ENCODE measurements around the gene USP49.

USP49 gene

GRCh38 chr6:41747256-41748101, 147.7 kb downstream of the USP49 start, which contains the start of gene PGC:
TSS of gene PGC (minus strand) at chr6:41747397. CDS start at chr6:41747334, 63 bp downstream.
- no peak for DNase-seq (ENCODE audit: low read depth)
- TF ChIP-seq, protein P1, sequence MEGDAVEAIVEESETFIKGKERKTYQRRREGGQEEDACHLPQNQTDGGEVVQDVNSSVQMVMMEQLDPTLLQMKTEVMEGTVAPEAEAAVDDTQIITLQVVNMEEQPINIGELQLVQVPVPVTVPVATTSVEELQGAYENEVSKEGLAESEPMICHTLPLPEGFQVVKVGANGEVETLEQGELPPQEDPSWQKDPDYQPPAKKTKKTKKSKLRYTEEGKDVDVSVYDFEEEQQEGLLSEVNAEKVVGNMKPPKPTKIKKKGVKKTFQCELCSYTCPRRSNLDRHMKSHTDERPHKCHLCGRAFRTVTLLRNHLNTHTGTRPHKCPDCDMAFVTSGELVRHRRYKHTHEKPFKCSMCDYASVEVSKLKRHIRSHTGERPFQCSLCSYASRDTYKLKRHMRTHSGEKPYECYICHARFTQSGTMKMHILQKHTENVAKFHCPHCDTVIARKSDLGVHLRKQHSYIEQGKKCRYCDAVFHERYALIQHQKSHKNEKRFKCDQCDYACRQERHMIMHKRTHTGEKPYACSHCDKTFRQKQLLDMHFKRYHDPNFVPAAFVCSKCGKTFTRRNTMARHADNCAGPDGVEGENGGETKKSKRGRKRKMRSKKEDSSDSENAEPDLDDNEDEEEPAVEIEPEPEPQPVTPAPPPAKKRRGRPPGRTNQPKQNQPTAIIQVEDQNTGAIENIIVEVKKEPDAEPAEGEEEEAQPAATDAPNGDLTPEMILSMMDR (conservative IDR thresholded peaks at IDR 0.05; ENCODE audit: low read depth, low read length), result no peak
- no peak within 1 kb of the TSS for H3K4me3 ChIP-seq (ENCODE audit: low read depth, low read length)

GRCh38 chr6:41746107-41746506, 149.1 kb downstream of the USP49 start:
- no peak for DNase-seq (ENCODE audit: low read depth)
- no peak overlapping the region for H3K4me3 ChIP-seq (ENCODE audit: low read depth, low read length)
- TF ChIP-seq, protein P1 (conservative IDR thresholded peaks at IDR 0.05; ENCODE audit: low read depth, low read length), result no peak

GRCh38 chr6:41744236-41744787, 150.9 kb downstream of the USP49 start:
- no peak for DNase-seq (ENCODE audit: low read depth)
- TF ChIP-seq, protein P1 (conservative IDR thresholded peaks at IDR 0.05; ENCODE audit: low read depth, low read length), result no peak

DNA sequence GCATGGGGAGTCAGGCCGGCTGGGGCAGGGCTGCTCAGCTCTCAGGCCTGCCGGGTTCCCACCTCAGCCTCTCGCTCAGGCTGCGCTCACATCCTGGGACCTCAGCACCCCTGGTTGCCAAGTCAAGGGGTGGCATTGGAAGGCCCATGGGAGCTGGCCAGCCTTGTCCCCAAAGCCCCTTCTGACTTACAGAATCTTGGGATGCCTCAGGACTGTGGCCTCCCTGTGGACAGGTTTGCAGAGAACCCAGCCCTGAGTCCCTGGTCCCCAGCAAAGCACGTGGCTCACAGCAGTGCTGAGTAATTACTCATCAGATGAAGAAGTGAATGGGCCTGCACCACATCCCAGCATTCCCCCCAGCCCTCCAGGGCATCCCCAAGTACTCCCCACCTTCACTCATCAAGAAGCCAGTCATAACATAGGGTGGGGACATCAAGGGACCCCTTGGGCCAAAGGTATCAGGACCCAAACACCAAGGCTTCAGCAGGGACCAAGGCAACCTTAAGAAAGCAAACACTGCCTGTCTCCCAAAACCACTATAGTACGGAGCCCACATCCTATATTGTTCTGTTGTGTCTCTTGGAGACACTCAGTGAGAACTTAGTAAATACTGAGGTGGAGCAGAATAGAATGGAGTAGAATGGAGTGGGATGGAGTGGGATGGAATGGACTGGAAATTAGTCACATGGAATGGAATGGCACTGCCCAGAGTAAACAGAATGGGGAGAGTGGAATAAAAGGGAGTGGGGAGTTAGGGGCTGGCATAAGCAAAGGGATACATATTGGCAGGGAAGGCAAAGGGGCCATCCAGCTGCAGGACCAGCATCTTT, 151.6 kb downstream of the USP49 start:
- TF ChIP-seq, protein P1 (conservative IDR thresholded peaks at IDR 0.05; ENCODE audit: low read depth, low read length), result no peak
- no peak overlapping the region for H3K4me3 ChIP-seq (ENCODE audit: low read depth, low read length)
- no peak for DNase-seq (ENCODE audit: low read depth)

More at GRCh38 chr6:41744236-41744787, 150.9 kb downstream of the USP49 start:
- no peak overlapping the region for H3K4me3 ChIP-seq (ENCODE audit: low read depth, low read length)

DNA sequence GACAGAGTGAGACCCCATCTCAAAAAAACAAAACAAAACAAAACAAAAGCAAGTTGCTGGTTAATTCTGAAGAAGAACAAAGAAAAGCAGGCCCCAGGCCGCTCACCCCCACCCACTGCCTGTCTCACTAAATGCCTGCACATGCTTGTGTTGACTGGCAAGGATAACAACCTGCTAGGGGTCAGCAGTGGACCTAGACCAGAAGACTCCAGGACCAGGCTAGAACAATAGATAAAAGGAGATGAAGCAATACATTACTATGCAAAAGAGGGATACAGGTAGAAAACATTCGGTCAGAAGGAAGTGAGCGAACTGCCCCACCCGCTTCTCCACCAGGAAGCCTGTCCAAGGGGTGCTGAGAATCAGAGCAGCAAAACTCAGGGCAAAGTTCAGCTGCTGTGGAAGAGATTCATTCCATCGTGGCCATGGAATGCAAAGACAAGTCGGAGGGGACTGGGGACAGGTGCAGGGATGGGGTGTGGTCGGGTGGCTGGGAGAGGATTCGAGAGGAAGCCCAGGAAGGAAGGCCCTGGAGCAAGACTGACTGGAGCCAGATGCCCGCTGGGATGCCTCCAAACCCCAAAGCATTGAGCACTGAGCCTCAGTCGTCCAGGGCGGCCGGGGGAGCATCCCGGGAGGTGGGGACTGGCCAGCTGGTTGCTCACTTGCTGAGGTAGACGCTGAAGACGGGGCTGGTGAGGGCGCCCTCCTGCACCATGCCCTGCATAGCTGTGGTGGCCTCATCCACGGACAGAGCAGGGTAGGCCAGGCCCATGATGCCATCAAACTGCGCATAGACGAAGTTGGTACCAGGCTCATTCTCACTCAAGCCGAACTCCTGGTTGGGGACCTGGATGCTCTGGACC, 153.3 kb downstream of the USP49 start:
- no peak for DNase-seq (ENCODE audit: low read depth)
- no peak overlapping the region for H3K4me3 ChIP-seq (ENCODE audit: low read depth, low read length)
- TF ChIP-seq, protein P1 (conservative IDR thresholded peaks at IDR 0.05; ENCODE audit: low read depth, low read length), result no peak
